ENCODE results near the gene STKLD1. TPM values are rescaled to one million over a fixed set of nuclear protein-coding genes. Genes with fewer than 3 reads are reported as not detected.
A peak's percentile ranks its signal among the peaks of the same experiment; 100 is the strongest.

STKLD1 gene
- total and polyA plus RNA-seq, 9 of the 15 experiments (the other 6 are each of a cell fraction or from before 2014, with no cell fraction given) = 0.10 to 0.65 (median 0.33) TPM; not detected in 2

DNA sequence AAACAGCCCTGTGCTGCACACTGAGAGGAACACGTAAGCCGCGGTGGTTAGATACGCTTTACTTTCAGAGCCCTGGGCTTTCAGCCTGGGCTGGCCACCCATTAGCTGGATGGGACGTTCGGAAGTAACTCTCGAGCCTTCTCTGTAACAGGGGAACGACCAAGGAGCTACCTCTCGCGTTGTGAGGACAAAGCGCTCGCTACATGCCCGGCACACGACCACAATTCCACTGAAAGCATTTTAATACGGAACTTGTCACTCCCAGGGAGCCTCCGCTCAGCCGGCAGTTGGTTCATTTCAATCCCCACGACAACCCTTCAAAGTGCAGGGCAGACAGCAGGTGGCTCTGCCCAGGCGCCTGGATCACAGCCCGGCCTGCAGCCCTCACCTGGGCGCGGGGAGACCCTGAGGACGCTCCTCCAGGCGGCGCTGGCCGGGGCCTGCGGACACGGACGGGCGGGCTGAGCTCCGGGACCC, 20.2 kb upstream of the STKLD1 start:
- no peak for DNase-seq (ENCODE audit: extremely low read depth in 1 of 4, low spot score in 3 of 4)
- peak; percentile 7 for ATAC-seq
- Histone ChIP-seq H3K4me2 (ENCODE audit: insufficient read depth, low read length) (peak overlapping the region; percentile 86), H3K9me3 (replicated peaks; ENCODE audit: control insufficient read depth, insufficient read depth, low read depth, low read length) (no peaks in the 10 kb centered on the region), H4K20me1 (replicated peaks; ENCODE audit: control insufficient read depth, insufficient read depth, low read length) (peaks cover 36% of the 10 kb centered on the region), H3K27me3 (ENCODE audit: control insufficient read depth in 2 of 2, insufficient read depth in 2 of 2, low read length in 2 of 2) (no peaks in the 10 kb centered on the region), H2AFZ (ENCODE audit: low read depth, low read length) (no peak overlapping the region; the same call in 1 of the 2 replicates), H3K9ac (ENCODE audit: insufficient read depth in 1 of 2, low read depth in 2 of 2, low read length in 2 of 2) (peak overlapping the region; percentile 80 to 96), H3K79me2 (ENCODE audit: control insufficient read depth, insufficient read depth, low read length) (peaks cover 37% of the 10 kb centered on the region), H3K36me3 (ENCODE audit: control insufficient read depth, insufficient read depth, low read length) (peaks cover 71% of the 10 kb centered on the region), H3K9me1 (ENCODE audit: control insufficient read depth, insufficient read depth, low read length) (no peaks in the 10 kb centered on the region), H3K27ac (ENCODE audit: extremely low read depth, low read depth, low read length) (peak overlapping the region; percentile 48), H3K4me1 (replicated peaks in 1 of 2; ENCODE audit: control insufficient read depth in 2 of 2, insufficient read depth in 2 of 2, low read length in 2 of 2) (peaks cover 17 to 45% of the 10 kb centered on the region in 2 experiments; a peak in 4 of 5 replicates), H3K4me3 (peak overlapping the region; percentile 67)
- TSS peak; percentile 76 for BruUV-seq (replicated peaks)
- no peak for FAIRE-seq
- CTCF ChIA-PET (ENCODE audit: low intra/inter-chr PET ratio) = no interaction called here
- POLR2A ChIA-PET = interaction anchor here (0.6 to 7.4 kb wide), 13 partner anchors 8 to 999 kb away, joined by 3 to 109 read pairs (median 3); partner anchors contain the start of genes MED22 and RPL7A
- WGBS (ENCODE audit: insufficient coverage, low coverage, missing lambda C conversion rate) = 2% methylated on average over 22 of the region's 31 CpGs
- intact Hi-C loops (cut with micrococcal nuclease) (no loop called here), in situ Hi-C loops (cut with MboI) (no loop called here)
- TF ChIP-seq, protein P1, sequence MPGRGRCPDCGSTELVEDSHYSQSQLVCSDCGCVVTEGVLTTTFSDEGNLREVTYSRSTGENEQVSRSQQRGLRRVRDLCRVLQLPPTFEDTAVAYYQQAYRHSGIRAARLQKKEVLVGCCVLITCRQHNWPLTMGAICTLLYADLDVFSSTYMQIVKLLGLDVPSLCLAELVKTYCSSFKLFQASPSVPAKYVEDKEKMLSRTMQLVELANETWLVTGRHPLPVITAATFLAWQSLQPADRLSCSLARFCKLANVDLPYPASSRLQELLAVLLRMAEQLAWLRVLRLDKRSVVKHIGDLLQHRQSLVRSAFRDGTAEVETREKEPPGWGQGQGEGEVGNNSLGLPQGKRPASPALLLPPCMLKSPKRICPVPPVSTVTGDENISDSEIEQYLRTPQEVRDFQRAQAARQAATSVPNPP (IDR thresholded peaks at IDR 0.05; ENCODE audit: borderline replicate concordance, insufficient read depth, insufficient read length) = no peak
- TF ChIP-seq RBM22 (IDR thresholded peaks at IDR 0.05; ENCODE audit: low read depth, low read length, poor library complexity, severe bottlenecking) (no peak), FOXA3 (CRISPR knock-in tag; conservative IDR thresholded peaks at IDR 0.05 in 1 of 2, IDR thresholded peaks at IDR 0.05 in 1 of 2) (peak in 1 of 2 experiments; percentile 26; a peak in 1 of 4 replicates), HNRNPUL1 (IDR thresholded peaks at IDR 0.05; ENCODE audit: low read length) (no peak), CSDE1 (IDR thresholded peaks at IDR 0.05) (no peak), KHSRP (IDR thresholded peaks at IDR 0.05) (no peak), ZFX (CRISPR knock-in tag; IDR thresholded peaks at IDR 0.05) (peak; percentile 43; the same call in 1 of the 2 replicates), KDM5B (IDR thresholded peaks at IDR 0.05; ENCODE audit: insufficient replicate concordance, low read depth, low read length) (peak; percentile 41), RBBP5 (IDR thresholded peaks at IDR 0.05; ENCODE audit: borderline replicate concordance, insufficient read depth, low read length, poor library complexity, severe bottlenecking) (peak; percentile 37), CXXC5 (CRISPR knock-in tag; IDR thresholded peaks at IDR 0.05) (no peak), ZNF583 (CRISPR knock-in tag; IDR thresholded peaks at IDR 0.05) (no peak), RFX7 (CRISPR knock-in tag; IDR thresholded peaks at IDR 0.05) (no peak), POU5F1 (IDR thresholded peaks at IDR 0.05; ENCODE audit: borderline replicate concordance, low read depth, low read length, partially characterized antibody) (no peak), ZNF316 (IDR thresholded peaks at IDR 0.05) (no peak), KDM1A (IDR thresholded peaks at IDR 0.05) (no peak), DACH1 (IDR thresholded peaks at IDR 0.05; ENCODE audit: partially characterized antibody) (no peak)
- TF ChIP-seq, protein P2, sequence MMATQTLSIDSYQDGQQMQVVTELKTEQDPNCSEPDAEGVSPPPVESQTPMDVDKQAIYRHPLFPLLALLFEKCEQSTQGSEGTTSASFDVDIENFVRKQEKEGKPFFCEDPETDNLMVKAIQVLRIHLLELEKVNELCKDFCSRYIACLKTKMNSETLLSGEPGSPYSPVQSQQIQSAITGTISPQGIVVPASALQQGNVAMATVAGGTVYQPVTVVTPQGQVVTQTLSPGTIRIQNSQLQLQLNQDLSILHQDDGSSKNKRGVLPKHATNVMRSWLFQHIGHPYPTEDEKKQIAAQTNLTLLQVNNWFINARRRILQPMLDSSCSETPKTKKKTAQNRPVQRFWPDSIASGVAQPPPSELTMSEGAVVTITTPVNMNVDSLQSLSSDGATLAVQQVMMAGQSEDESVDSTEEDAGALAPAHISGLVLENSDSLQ (IDR thresholded peaks at IDR 0.05) = no peak
- TF ChIP-seq, protein P3, sequence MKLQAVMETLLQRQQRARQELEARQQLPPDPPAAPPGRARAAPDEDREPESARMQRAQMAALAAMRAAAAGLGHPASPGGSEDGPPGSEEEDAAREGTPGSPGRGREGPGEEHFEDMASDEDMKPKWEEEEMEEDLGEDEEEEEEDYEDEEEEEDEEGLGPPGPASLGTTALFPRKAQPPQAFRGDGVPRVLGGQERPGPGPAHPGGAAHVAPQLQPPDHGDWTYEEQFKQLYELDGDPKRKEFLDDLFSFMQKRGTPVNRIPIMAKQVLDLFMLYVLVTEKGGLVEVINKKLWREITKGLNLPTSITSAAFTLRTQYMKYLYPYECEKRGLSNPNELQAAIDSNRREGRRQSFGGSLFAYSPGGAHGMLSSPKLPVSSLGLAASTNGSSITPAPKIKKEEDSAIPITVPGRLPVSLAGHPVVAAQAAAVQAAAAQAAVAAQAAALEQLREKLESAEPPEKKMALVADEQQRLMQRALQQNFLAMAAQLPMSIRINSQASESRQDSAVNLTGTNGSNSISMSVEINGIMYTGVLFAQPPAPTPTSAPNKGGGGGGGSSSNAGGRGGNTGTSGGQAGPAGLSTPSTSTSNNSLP (IDR thresholded peaks at IDR 0.05; ENCODE audit: borderline replicate concordance, low read depth, low read length) = no peak
- TF ChIP-seq, protein P4, sequence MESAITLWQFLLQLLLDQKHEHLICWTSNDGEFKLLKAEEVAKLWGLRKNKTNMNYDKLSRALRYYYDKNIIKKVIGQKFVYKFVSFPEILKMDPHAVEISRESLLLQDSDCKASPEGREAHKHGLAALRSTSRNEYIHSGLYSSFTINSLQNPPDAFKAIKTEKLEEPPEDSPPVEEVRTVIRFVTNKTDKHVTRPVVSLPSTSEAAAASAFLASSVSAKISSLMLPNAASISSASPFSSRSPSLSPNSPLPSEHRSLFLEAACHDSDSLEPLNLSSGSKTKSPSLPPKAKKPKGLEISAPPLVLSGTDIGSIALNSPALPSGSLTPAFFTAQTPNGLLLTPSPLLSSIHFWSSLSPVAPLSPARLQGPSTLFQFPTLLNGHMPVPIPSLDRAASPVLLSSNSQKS (CRISPR knock-in tag; IDR thresholded peaks at IDR 0.05) = no peak

Data from K562 (cell line).